Measurements from ENCODE around the gene ZCCHC24.

Gene ZCCHC24

DNA sequence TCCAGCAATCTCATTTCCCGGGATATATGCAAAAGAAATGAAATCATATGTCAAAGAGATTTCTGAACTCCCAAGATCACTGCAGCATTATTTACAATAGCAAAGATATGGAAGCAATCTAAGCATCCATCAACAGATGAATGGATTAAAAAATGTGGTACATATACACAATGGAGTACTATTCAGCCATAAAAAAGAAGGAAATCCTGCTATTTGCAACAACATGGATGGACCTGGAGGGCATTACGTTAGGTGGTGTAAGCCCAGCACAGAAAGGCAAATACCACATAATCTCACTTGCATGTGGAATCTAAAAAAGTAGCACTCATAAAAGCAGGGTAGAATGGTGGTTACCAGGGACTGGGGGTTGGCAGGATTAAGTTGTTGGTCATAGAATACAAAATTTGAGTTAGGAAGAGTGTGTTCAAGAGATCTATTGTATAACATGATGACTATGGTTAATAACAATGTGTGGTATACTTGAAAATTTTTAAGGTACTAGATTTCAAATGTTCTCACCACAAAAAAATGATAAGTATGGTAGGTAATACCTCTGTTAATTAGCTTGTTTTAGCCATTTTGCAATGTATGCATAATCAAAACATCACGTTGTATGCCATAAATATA is 34.0 kb upstream of the ZCCHC24 start:
- TF ChIP-seq, protein P1, sequence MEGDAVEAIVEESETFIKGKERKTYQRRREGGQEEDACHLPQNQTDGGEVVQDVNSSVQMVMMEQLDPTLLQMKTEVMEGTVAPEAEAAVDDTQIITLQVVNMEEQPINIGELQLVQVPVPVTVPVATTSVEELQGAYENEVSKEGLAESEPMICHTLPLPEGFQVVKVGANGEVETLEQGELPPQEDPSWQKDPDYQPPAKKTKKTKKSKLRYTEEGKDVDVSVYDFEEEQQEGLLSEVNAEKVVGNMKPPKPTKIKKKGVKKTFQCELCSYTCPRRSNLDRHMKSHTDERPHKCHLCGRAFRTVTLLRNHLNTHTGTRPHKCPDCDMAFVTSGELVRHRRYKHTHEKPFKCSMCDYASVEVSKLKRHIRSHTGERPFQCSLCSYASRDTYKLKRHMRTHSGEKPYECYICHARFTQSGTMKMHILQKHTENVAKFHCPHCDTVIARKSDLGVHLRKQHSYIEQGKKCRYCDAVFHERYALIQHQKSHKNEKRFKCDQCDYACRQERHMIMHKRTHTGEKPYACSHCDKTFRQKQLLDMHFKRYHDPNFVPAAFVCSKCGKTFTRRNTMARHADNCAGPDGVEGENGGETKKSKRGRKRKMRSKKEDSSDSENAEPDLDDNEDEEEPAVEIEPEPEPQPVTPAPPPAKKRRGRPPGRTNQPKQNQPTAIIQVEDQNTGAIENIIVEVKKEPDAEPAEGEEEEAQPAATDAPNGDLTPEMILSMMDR (conservative IDR thresholded peaks at IDR 0.05), result no peak
- no peak for TF ChIP-seq ZFX (IDR thresholded peaks at IDR 0.05)
- H3K27ac ChIP-seq, result no peak overlapping the region

DNA sequence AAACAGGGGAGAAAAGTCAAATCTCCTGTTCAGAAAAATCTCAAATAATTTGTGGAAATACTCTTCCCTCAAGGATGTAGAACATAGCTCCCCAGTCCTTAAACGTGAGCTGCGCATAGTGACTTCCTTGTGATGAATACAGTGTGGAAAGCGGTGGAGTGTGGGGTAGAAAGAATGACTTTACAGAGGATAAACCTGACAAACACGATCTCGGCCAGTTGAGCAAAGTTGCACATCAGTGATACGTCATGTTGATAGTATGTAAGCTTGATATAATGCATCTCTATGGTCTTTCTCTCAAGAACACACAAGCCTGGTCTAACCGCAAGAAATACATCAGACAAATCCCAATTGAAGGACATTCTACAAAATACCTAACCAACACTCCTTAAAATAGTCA is 32.0 kb upstream of the ZCCHC24 start:
- TF ChIP-seq ZFX (IDR thresholded peaks at IDR 0.05), result no peak
- TF ChIP-seq, protein P1 (conservative IDR thresholded peaks at IDR 0.05), result no peak
- H3K27ac ChIP-seq, result no peak overlapping the region

DNA sequence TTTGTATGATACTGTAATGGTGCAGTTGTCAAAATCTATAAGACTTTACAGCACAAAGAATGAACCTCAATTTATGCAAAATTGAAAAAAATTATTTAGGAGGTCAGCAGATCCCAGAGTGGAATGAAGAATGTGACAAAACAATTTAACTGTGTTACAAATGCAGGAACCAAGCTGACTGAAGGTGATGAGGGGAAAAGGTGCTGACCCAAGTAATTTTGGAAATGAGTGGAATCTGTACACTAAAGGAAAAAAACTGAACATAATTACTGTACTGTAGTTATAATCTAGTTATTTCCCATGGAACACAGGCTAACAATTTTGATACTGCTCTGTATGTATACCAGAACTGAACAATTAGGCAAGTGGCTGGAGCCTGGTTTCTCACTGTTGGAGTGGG is 31.2 kb upstream of the ZCCHC24 start:
- TF ChIP-seq ZFX (IDR thresholded peaks at IDR 0.05), result no peak
- TF ChIP-seq, protein P1 (conservative IDR thresholded peaks at IDR 0.05), result no peak
- H3K27ac ChIP-seq, result no peak overlapping the region

DNA sequence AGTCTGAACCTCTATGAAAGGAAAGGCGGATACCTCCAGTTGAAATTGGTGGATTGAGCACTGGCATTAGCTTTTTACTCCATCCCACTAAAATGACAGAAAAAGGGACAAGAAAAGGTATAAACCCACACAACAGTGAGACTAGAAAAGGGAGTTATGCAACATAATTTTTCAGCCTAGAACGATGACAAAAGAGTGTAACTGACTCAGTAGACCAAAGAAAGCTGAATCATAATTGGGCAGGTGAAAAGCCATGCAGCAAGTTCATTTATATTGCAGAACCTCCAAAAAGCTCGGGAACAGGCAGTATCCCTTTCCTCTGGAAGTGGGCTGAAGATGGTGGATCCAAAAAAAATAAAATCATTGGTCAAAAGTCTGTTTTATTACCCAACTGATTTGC is 30.5 kb upstream of the ZCCHC24 start:
- TF ChIP-seq, protein P1 (conservative IDR thresholded peaks at IDR 0.05), result no peak
- TF ChIP-seq ZFX (IDR thresholded peaks at IDR 0.05), result no peak

DNA sequence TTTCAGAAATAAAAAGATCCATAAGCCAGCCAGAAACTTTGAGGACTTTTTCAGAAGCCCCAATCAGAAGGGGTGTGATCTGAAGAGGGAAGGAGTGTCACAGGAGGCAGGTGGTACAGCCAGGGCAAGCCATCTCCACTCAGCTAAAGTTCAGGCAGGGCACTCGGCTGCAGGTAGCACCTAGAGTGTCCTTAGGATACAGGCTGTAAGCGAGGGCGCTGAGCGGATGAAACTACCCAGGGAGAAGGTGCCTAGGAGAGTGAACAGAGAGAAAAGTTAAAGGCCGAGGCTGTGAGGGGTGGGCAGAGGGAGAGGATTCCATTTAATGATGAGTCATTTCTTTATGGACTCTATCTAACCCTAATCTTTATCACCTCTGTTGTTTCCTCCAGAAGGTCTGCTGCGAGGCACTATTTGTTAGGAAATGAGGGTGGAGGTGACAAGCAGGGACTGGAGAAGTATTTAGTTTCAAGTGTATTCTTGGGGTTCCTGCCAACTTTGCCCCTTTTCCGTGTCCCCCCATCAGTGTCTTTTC is 29.8 kb upstream of the ZCCHC24 start:
- TF ChIP-seq, protein P1 (conservative IDR thresholded peaks at IDR 0.05), result no peak
- no peak for TF ChIP-seq ZFX (IDR thresholded peaks at IDR 0.05)
- no peak overlapping the region for H3K27ac ChIP-seq

More for the DNA sequence above, 30.5 kb upstream of the ZCCHC24 start:
- H3K27ac ChIP-seq, result no peak overlapping the region

DNA sequence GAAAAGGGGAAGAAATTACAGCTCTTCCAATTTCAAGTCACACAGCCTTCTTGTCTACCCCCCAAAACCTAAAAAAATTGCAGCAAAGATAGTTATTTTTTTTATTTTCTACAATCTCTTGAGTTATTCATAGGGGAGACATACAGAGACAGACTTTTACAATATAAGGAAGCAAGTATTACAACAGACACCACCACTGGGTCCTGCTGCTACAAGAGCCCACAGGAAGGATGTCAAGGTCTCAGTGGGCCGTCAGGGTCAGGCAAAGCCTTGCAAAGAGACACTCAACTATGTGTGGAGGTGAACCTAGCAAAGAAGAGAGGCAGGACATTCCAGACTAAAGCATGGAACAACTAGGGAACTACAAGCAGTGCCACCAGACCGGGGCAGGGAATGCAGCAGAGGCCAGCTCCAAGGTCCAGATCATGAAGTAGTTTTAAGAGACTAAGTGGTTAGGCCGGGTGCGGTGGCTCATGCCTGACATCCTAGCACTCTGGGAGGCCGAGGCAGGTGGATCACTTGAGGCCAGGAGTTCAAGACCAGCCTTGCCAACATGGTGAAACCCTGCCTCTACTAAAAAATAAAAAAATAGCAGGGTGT is 28.2 kb upstream of the ZCCHC24 start:
- no peak overlapping the region for H3K27ac ChIP-seq
- no peak for TF ChIP-seq ZFX (IDR thresholded peaks at IDR 0.05)
- TF ChIP-seq, protein P1 (conservative IDR thresholded peaks at IDR 0.05), result no peak

DNA sequence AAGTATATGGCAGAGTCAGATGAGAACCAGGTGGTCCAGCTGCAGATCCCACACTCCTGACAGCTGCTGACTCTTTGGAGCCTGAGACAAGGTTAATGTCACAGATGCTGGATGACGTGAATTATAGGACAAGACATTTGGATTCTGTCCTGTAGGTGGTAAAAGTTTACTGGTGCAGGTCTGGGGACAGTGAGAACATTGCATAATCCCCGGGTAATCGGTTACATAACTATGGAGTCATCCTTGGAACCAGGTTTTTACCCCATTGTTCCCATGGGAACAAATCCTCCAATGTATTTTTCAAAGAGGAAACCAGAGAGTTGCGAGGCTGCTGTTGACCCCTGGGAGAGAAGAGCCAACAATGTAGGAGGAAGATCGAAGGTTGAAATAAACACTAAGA is 27.5 kb upstream of the ZCCHC24 start:
- H3K27ac ChIP-seq, result no peak overlapping the region
- TF ChIP-seq, protein P1 (conservative IDR thresholded peaks at IDR 0.05), result no peak
- no peak for TF ChIP-seq ZFX (IDR thresholded peaks at IDR 0.05)
